ENCODE measurements around the gene SLC39A12.

SLC39A12 gene

DNA sequence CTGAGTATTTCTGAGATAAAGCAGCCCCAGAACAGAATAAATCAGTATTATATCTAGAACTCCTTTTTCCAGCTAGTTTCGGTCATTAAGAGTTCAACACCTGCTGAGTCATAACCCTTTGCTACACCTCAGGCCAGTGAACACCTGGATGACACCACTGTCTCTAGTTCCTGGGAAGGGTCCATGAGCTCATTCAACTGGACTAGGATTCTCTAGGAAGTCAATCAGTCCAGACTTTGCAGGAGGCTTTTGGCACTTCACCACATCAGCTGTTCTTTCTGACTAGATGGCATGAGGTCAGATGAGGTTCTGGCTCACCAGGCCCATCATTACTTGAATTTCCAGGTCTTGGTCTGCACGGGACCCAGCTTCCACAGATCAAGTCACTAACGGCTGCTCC lies 11.7 kb downstream of the SLC39A12 start:
- DNase-seq (ENCODE audit: low read depth in 2 of 2): no peak

DNA sequence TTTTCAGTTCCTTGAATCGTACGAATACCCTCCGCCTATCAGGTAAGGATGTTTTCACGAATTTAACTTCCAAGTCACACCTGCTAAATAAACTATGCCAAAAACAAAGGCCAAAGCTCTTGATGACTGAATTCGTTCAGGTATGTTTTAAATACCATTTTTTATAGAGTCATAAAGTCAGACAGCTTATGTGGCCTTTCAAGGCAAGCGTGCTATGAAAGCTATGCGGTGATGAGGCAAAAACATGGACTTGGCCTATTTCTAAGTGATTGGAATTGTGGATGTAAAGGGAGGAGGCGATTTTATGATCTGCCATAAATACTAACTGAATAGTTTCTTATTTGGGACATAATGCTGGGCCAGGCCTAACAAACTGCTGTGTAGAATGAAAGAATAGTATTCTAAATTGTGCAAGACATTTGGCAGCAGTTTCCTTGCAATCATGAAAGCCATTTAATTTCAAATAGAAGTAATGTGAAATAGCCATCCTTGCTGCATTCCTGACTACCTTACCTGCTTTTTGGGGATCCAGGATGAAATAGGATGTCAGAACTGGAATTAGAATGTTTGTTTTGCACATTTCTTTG lies 14.0 kb downstream of the SLC39A12 start:
- no peak for DNase-seq (ENCODE audit: low read depth in 2 of 2)

DNA sequence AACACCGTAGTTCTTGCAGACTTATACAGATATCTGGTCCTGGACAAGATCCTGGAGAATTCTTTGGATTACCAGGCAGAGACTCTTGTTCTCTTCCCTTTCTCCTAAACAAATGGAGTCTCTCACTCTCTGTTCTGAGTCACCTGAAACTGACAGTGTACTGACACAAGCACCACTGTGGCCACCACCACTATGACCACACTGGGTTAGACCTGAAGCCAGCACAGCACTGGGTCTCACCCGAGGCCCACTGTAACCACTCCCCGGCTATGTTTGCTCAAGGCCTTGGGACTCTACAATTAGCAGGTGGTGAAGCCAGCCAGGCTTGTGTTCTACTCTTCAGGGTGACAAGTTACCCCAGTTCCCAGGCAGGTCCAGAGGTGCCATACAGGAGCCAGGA lies 22.8 kb downstream of the SLC39A12 start:
- DNase-seq (ENCODE audit: low read depth in 2 of 2): no peak

DNA sequence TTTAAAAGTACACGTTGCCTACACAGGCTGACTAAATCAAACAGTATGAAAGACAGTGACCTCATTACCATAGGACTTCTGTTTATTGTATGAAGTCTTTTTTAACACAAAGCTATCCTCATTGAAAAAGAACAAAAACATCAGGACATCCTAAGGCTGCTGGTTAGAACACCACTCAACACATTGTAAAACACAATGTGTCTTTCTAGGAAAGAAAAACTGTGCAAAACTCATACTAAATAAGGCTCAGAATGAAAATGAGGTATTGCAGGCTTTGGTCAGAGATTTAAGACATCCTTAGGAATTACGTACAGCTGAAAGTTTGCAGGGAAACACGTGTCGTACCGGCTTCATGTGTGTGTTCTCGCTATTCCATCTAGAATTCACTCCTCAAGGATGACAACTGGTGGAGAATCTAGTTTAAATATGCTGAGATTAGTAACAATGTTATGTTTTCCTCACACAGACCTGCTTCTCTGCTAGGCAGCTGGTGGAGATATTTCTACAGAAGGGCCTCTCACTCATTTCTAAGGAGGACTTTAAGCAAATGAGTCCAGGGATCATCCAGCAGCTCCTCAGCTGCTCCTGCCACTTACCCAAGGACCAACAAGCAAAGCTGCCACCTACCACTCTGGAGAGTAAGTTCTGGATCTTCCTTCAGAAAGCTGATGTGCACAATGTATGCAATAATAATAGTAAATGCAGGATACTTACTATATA lies 29.3 kb downstream of the SLC39A12 start:
- no peak for DNase-seq (ENCODE audit: low read depth in 2 of 2)

DNA sequence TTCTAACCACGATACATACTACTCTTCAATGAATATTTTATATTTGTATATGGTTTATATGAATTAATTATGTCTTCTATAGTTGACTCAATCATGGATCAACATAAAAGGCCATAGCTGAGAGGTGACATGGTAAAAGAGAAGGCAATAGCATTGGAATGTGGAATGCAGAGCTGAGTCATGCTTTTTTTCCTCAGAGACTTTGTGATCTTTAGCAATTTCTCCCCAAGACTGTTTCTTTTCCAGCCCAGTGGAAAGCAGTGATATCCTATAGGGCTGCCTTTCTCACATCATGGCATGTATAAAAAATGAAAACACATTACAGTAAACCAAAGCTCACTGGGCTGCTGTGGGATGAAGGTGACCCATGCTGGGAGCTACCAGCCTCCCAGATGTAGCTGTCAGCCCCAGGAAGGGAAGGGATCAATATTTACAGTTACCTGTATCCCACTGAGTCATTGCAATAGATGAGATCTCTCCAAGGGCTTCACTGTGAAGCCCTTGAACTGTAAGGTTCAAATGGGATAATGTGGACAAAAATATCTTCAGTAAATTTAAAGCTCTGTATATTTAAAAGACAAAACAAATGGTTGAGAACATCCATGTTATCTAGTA lies 30.2 kb downstream of the SLC39A12 start:
- DNase-seq (ENCODE audit: low read depth in 2 of 2): no peak

DNA sequence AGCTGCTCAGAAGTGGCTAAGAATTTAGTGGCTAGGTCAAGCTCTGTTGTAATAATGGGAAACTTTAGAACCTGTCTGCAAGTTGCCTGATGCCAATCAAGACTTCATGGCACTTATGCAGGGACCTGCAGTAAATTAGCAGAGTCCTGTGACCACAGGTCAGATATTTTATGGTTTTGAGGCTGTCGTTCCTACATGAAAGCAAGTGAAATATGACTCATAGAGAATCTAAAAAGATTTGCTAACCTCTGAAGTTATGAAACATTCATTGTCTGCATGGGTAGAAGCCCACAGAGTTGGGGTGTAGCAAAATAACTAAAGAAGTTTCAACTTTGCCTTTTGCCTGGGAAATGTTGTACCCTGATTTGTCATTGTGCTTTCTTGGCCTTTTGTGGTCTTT lies 32.3 kb downstream of the SLC39A12 start:
- no peak for DNase-seq (ENCODE audit: low read depth in 2 of 2)

DNA sequence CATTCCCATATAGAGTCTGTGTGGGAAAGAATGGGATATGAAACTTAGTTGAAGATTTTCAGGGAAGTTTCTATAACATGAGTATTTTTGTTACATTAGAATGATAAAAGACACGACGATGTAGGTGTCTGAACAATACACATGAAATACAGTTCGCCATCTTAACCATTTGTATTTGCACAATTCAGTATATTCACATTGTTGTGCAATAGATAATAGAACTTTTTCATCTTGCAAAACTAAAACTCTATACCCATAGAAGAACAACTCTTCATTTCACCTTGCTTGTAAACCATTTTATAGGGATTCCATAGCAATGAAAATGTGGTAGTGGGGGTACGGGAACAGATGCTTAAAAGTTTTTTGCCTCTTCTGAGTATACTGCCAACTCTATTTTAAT lies 32.8 kb downstream of the SLC39A12 start:
- no peak for DNase-seq (ENCODE audit: low read depth in 2 of 2)

DNA sequence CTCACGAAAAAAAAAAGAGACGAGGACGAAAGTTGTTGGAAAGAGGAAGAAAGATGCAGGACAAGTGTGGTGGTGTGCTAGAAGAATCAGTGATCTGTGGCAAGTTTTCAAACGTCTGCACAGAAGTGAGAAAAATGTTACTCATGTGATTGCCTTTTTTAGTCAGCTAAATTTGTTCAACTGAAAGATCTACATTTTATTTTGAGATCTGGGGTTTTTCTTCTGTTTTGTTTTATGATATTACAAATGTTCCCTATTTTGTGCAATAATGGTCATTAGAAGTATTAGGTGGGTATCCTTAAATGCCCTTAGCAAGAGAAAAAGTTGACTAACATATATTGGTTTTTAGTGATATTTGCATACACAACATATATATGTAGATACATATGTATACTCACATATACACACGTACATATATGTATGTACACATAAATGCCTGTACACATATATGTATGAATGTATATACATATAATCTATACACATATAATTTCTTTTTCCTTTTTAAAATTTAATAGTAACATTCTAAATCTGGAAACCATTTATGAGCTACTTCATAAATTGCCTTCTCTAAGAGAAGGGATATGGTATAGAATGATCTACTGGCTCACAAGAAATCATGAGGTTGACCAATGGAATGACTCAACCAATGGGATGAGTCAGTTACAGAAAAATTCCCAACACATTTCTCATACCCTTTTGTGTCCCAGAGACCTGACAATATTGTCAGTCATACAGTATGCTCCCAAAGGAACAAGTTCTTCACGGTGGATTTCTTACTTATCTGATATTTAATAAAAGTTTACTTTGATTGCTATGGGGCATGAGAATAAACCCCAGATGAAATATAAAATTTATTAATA lies 38.4 kb downstream of the SLC39A12 start:
- DNase-seq (ENCODE audit: low read depth in 2 of 2): no peak

DNA sequence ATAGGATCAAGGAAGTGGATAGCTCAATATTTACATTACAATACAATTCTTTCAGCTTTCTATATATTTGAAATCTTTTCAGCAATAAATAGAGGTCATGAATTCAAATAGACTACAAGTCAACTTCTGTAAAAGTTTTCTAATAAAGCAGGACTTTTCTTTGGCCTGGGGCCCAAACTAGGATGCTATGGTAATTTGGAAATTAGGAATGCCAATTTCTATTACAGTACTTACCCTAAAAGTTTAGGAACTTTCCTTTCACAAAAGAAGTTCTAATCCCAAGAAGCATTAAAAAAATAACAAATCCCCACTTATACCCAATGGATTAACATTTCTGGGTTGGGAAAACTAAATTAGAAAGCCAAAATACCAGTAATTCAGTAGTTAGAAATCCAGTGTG lies 40.5 kb downstream of the SLC39A12 start:
- DNase-seq (ENCODE audit: low read depth in 2 of 2): no peak

DNA sequence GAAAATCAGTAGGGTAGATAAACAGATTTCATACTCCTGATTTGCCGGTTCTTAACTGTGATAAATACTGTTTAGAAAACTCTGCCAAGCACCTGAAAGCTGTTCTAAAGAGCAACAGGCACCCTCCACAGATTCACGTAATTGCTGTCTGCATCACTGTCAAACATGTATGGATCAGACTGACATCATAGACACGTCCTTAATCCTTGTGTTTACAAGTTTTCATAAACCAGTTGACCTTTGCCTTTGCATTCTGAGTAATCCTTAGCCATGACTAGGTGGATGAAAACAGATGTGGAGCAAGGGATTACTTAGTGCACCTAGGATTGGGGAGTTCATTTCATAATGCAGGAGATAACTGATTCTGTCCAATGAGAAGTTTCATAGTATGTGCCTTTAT lies 41.6 kb downstream of the SLC39A12 start:
- DNase-seq (ENCODE audit: low read depth in 2 of 2): no peak

DNA sequence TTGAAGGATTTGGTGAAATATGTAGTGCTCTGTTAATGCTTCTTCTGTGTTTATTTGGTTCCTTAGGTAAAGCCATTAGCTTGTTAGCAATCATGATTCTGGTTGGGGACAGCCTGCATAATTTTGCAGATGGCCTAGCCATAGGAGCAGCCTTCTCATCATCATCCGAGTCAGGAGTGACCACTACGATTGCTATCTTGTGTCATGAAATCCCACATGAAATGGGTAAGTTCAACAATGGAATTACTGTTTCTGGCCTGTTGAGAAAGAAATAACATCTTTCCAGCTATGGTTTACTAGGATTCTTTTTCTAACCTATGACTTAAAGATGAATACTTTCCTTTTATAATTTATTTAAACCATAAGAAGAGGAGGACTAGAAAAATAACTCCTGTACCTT lies 48.9 kb downstream of the SLC39A12 start:
- no peak for DNase-seq (ENCODE audit: low read depth in 2 of 2)

DNA sequence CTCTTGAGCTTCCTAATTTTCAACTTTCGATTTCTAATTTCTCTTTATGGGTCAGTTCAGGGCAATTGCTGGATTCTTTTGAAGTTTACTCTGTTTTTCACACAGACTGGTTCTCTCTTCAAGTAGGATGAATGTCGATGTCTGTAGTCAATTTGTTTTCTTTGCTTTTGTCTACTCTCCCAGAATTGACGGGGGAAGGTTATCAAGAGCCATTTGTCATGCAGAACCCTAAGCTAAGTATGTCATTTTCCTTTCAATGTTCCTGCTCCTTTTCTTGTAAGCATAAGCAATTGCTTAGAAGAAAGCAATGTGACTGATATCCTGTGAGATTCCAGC lies 53.7 kb downstream of the SLC39A12 start:
- no peak for DNase-seq (ENCODE audit: low read depth in 2 of 2)

DNA sequence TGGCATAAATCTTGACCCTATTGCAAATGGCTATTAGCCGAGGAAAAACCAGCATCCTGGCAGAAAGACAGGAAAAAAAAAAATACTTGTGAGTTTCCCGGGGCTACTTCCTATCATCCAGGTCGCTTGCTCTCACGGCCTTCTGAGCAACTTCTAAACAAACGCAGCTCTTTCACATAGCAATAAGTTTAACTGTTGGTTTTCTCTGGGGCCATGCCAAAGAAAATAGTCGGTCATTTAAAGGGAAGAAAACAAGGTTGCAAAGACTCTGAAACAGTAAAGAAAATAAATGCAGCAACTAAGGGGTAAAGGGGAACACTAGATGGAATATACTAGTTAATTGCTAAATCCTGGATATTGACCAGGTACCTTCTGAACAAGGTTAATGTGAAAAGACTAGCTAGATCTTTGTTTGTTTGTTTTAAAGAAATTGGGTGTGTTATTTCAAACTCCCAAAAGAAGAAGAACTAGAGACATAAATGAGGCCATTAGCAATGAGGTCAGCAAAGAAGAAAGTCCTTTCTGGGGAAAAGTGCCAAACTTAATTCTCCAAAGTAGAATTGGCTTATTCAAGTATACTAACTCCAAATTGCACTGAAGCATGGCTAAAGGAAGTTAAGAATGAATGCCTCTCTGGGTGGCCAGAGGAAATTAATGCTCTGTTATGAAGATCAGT lies 54.2 kb downstream of the SLC39A12 start:
- DNase-seq (ENCODE audit: low read depth in 2 of 2): no peak

DNA sequence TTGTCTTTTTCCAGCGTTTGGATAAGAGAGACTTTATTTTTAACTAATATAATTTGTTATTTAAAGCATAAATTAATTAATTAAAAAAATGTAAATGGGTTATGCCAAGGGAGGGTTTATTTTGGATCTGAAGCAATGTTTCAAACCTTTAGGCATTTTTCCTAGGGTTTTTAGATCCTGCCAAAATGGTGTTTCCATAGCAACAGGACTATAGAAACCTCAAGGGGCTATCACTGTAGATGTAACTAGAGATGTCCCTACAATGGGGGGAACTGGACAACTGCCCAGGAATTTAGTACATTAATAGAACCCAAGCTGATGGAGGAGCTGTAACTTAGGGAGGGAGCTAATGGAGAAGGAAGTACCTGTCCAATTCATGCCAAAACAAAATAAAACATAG lies 57.3 kb downstream of the SLC39A12 start:
- DNase-seq (ENCODE audit: low read depth in 2 of 2): no peak

DNA sequence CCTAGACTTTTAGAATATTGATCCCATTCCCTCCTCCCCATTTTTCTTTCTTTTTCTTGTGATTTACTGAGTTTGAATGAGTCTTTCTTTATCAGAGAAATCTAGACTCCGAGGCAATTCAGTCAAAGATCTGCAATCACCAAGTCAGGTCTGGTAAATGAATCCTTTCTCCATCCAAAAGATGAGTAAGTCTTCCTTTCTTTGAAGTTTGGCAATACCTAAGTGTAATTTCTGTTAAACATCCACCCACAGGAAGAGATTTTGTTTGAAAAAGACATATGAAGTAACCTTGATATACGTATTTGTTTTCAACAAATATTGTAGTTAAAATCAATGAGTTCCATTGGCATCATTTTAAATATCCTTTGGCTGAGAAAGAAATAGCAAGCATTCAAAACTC lies 58.3 kb downstream of the SLC39A12 start:
- no peak for DNase-seq (ENCODE audit: low read depth in 2 of 2)

DNA sequence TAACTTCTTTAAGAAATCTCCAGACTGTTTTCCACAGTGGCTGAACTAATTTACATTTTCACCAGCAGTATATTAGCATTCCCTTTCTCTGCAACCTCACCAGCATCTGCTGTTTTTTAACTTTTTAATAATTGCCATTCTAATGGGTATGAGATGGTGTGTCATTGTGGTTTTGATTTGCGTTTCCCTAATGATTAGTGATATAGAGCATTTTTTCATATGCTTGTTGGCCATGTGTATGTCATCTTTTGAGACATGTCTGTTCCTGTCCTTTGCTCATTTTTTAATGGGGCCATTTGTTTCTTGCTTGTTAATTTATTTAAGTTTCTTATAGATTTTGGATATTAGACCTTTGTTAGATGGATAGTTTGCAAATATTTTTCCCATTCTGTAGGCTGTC lies 68.8 kb downstream of the SLC39A12 start:
- no peak for DNase-seq (ENCODE audit: low read depth in 2 of 2)

DNA sequence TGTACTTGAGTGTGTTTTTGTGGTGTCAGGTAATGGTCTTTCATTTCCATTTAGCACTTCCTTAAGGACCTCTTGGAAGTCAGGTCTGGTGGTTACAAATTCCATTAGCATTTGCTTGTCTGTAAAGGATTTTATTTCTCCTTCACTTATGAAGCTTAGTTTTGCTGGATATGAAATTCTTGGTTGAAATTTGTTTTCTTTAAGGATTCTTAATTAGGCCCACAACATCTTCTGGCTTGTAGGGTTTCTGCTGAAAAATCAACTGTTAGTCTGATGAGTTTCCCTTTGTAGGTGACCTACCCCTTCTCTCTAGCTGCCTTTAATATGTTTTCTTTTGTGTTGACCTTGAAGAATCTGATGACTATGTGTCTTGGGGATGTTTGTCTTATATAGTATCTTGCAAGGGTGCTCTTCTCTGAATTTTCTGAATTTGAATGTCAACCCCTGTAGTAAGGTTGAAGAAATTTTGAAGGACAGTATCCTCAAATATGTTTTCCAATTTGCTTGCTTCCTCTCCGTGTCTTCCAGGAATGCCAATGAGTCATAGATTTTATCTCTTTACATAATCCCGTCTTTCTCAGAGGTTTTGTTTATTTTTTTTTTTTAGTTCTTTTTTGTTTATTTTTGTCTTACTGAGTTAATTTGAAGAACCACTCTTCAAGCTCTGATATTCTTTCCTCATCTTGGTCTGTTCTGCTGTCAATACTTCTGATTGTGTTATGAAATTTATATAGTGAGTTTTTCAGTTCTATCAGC lies 70.2 kb downstream of the SLC39A12 start:
- no peak for DNase-seq (ENCODE audit: low read depth in 2 of 2)

DNA sequence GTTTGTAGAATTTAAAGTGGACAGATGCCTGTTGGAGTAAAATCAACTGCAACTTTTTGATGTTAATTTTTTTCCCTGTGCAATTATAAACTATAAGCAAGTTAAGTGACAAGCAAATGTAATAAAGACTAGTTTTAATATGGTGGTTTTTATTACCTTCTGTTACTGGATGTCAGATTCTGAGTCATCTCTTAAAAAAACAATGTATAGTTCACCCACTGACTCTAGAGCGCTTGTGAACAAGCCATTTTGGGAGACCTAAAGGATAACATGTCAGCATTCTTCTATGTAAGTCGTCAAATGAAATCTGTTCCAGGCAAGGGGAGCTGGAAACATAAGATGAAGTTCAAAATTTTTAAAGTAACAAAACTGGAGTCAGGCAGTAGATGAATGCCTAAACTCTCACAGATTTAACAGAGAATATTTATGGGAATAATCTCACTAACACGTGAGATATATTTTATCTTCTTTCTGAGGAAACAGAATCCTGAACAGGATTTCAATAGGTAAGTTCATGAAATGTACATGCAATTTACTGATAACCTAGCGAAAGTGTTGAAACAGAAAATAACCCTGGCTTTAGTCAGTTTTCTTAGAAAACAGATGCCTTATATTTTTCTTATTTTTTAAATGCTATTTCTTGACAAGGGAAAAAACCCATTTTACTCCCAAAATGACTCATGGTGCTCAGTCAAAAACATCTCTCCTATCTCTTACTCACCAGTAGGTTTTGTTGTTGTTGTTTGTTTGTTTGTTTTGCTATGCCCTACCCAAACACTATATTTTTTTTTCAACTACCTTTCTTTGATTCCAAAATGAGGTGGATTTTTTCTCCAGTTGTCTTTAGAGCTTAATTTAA lies 91.7 kb downstream of the SLC39A12 start:
- DNase-seq (ENCODE audit: low read depth in 2 of 2): no peak

DNA sequence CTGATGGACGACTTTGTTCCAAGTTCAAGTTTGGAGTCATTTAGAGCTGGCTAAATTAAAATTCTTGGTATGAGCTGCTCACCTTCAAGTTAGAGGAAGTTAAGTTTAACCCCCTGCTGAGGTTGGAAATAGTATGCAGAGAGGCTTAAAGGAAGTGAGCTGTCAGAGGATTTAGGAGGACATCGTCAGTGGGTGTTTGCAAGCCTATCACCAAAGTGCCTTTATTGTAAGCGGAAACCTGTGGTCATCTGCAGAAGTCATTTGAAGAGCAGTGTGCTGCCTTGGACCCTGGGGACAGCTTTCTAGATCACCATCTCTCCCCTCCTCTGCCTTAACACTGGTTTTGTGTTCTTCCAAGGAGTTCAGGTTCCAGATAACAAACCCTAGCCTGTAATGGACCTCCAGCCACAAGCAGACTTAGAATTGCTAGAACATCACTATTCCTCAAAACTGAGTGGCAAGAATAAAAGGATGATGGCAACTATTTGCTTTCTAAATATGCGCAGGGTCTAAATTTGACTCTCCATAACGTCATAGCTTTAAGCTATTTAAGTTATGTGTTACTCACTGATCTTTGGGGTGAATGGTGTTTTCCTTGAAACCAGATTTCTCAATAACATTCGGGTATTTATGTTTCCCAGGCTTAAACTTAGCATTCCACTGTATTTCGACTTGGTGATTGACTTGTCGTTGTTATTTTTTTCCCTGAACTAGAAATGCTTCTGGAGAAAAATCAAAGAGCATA lies 93.4 kb downstream of the SLC39A12 start:
- no peak for DNase-seq (ENCODE audit: low read depth in 2 of 2)

DNA sequence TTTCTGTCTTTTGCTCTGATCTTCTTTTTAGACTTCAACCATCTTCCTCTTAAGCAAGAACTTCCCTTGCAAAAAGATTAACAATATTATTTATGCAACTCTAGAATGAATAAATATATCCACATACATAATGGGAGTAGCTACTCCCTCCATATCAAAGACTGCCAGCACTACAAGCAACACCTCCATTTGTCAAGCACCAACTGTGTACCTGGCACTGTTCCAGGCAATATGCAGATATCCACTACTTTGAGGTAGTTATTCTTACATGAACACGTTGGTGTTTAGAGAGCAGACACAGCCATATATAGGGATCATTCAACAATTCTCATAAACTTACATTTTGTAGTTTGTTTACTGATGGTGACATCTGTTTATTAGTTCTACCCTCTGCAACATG lies 104.9 kb downstream of the SLC39A12 start:
- DNase-seq (ENCODE audit: low read depth in 2 of 2): no peak

Data from stimulated activated CD8-positive, alpha-beta memory T cell treated with anti-CD3 and anti-CD28 coated beads, Interleukin-7, amount 100 ng/mL, for 1 hour (primary cell).